HEK293 (cell line): ENCODE measurements around the gene PTPRO.
A peak's percentile ranks its signal among the peaks of the same experiment; 100 is the strongest.

Experiments
- EGR2 ChIP-seq: fragments of 450-650 bp; formaldehyde crosslinking; IDR thresholded peaks from 2 replicates; pipeline ENCODE4 v1.5.1; 2016; ENCODE audit warnings: low read depth, missing biosample characterization, missing genetic modification characterization
- FEZF1 ChIP-seq: fragments of 450-650 bp; formaldehyde crosslinking; IDR thresholded peaks from 2 replicates; pipeline ENCODE4 v1.5.1; 2016; ENCODE audit warnings: missing biosample characterization, missing genetic modification characterization
- HOXD13 ChIP-seq: sonication (generic); formaldehyde crosslinking; IDR thresholded peaks from 2 replicates; pipeline ENCODE4 v1.8.0; 2022; ENCODE audit warnings: missing genetic modification reagents, borderline replicate concordance
- KLF1 ChIP-seq: fragments of 450-650 bp; formaldehyde crosslinking; IDR thresholded peaks from 2 replicates; pipeline ENCODE4 v1.5.1; 2016; ENCODE audit warnings: missing biosample characterization, missing genetic modification characterization
- MYNN ChIP-seq: fragments of 450-650 bp; formaldehyde crosslinking; IDR thresholded peaks from 2 replicates; pipeline ENCODE4 v1.5.1; 2016; ENCODE audit warnings: missing biosample characterization, missing genetic modification characterization, borderline replicate concordance
- PBX3 ChIP-seq: sonication (generic); formaldehyde crosslinking; IDR thresholded peaks from 2 replicates; pipeline ENCODE4 v1.8.1; 2022; ENCODE audit warnings: mild to moderate bottlenecking, moderate library complexity, missing genetic modification reagents
- PRDM6 ChIP-seq: fragments of 450-650 bp; formaldehyde crosslinking; IDR thresholded peaks from 2 replicates; pipeline ENCODE4 v1.5.1; 2017; ENCODE audit warnings: missing biosample characterization, missing genetic modification characterization
- SCRT1 ChIP-seq: fragments of 450-650 bp; formaldehyde crosslinking; IDR thresholded peaks from 2 replicates; pipeline ENCODE4 v1.5.1; 2016; ENCODE audit warnings: missing biosample characterization, missing genetic modification characterization, borderline replicate concordance
- SP2 ChIP-seq: fragments of 450-650 bp; formaldehyde crosslinking; IDR thresholded peaks from 2 replicates; pipeline ENCODE4 v1.5.1; 2016; ENCODE audit warnings: missing biosample characterization, missing genetic modification characterization
- SP7 ChIP-seq: fragments of 450-650 bp; formaldehyde crosslinking; IDR thresholded peaks from 2 replicates; pipeline ENCODE4 v1.5.1; 2016; ENCODE audit warnings: missing biosample characterization, missing genetic modification characterization
- YY1 ChIP-seq: fragments of 450-650 bp; formaldehyde crosslinking; IDR thresholded peaks from 2 replicates; pipeline ENCODE4 v1.5.1; 2018; ENCODE audit warnings: missing biosample characterization, missing genetic modification characterization
- ZBTB1 ChIP-seq: fragments of 450-650 bp; formaldehyde crosslinking; IDR thresholded peaks from 2 replicates; pipeline ENCODE4 v1.5.1; 2016; ENCODE audit warnings: missing biosample characterization, missing genetic modification characterization
- ZBTB17 ChIP-seq: fragments of 450-650 bp; formaldehyde crosslinking; IDR thresholded peaks from 2 replicates; pipeline ENCODE4 v1.5.1; 2016; ENCODE audit warnings: missing biosample characterization, missing genetic modification characterization
- ZFP37 ChIP-seq: fragments of 450-650 bp; formaldehyde crosslinking; IDR thresholded peaks from 2 replicates; pipeline ENCODE4 v1.5.1; 2016; ENCODE audit warnings: missing biosample characterization, missing genetic modification characterization
- ZNF114 ChIP-seq: fragments of 450-650 bp; formaldehyde crosslinking; IDR thresholded peaks from 2 replicates; pipeline ENCODE4 v1.5.0; 2017; ENCODE audit warnings: missing biosample characterization, missing genetic modification characterization
- ZNF274 ChIP-seq, 2 experiments: fragments of 200-500 bp in 1 of 2; fragments of 450-650 bp in 1 of 2; sonication (Bioruptor generic) in 1 of 2; formaldehyde crosslinking in 1 of 2; IDR thresholded peaks; 2 replicates each; pipeline versions ENCODE4 v1.5.1 to v1.6.1; 2014 to 2016; ENCODE audit warnings: borderline replicate concordance in 1 of 2, inconsistent platforms in 1 of 2, low read length in 1 of 2, missing biosample characterization in 1 of 2, missing genetic modification characterization in 1 of 2
- ZNF280C ChIP-seq: fragments of 450-650 bp; formaldehyde crosslinking; IDR thresholded peaks from 2 replicates; pipeline ENCODE4 v1.5.1; 2016; ENCODE audit warnings: missing biosample characterization, missing genetic modification characterization
- ZNF335 ChIP-seq: fragments of 450-650 bp; formaldehyde crosslinking; conservative IDR thresholded peaks from 2 replicates; pipeline ENCODE4 v1.5.1; 2016; ENCODE audit warnings: missing biosample characterization, missing genetic modification characterization
- ZNF350 ChIP-seq: fragments of 450-650 bp; formaldehyde crosslinking; IDR thresholded peaks from 2 replicates; pipeline ENCODE4 v1.5.0; 2017; ENCODE audit warnings: missing biosample characterization, mild to moderate bottlenecking, missing genetic modification characterization
- ZNF366 ChIP-seq: fragments of 450-650 bp; formaldehyde crosslinking; conservative IDR thresholded peaks from 2 replicates; pipeline ENCODE4 v1.5.1; 2016; ENCODE audit warnings: missing biosample characterization, missing genetic modification characterization
- ZNF394 ChIP-seq: fragments of 450-650 bp; formaldehyde crosslinking; IDR thresholded peaks from 2 replicates; pipeline ENCODE4 v1.5.1; 2016; ENCODE audit warnings: missing biosample characterization, missing genetic modification characterization, mild to moderate bottlenecking, moderate library complexity, borderline replicate concordance
- ZNF449 ChIP-seq: fragments of 450-650 bp; formaldehyde crosslinking; IDR thresholded peaks from 2 replicates; pipeline ENCODE4 v1.5.1; 2017; ENCODE audit warnings: missing biosample characterization, mild to moderate bottlenecking, missing genetic modification characterization, moderate library complexity
- ZNF48 ChIP-seq: fragments of 450-650 bp; formaldehyde crosslinking; IDR thresholded peaks from 2 replicates; pipeline ENCODE4 v1.5.1; 2016; ENCODE audit warnings: missing biosample characterization, missing genetic modification characterization
- ZNF488 ChIP-seq: fragments of 450-650 bp; formaldehyde crosslinking; IDR thresholded peaks from 2 replicates; pipeline ENCODE4 v1.5.1; 2016; ENCODE audit warnings: missing biosample characterization, missing genetic modification characterization
- ZNF514 ChIP-seq: fragments of 450-650 bp; formaldehyde crosslinking; IDR thresholded peaks from 2 replicates; pipeline ENCODE4 v1.5.1; 2016; ENCODE audit warnings: missing biosample characterization, missing genetic modification characterization
- ZNF530 ChIP-seq: fragments of 450-650 bp; formaldehyde crosslinking; IDR thresholded peaks from 2 replicates; pipeline ENCODE4 v1.5.1; 2016; ENCODE audit warnings: low read depth, missing biosample characterization, missing genetic modification characterization
- ZNF600 ChIP-seq: fragments of 450-650 bp; formaldehyde crosslinking; IDR thresholded peaks from 2 replicates; pipeline ENCODE4 v1.5.1; 2016; ENCODE audit warnings: missing biosample characterization, missing genetic modification characterization
- ZNF629 ChIP-seq: fragments of 450-650 bp; formaldehyde crosslinking; IDR thresholded peaks from 2 replicates; pipeline ENCODE4 v1.5.1; 2017; ENCODE audit warnings: missing biosample characterization, missing genetic modification characterization
- ZNF670 ChIP-seq: fragments of 450-650 bp; formaldehyde crosslinking; IDR thresholded peaks from 2 replicates; pipeline ENCODE4 v1.5.1; 2016; ENCODE audit warnings: missing biosample characterization, missing genetic modification characterization, low read depth
- ZNF701 ChIP-seq: fragments of 450-650 bp; formaldehyde crosslinking; IDR thresholded peaks from 2 replicates; pipeline ENCODE4 v1.5.1; 2016; ENCODE audit warnings: missing biosample characterization, missing genetic modification characterization
- ZNF776 ChIP-seq: fragments of 450-650 bp; formaldehyde crosslinking; IDR thresholded peaks from 2 replicates; pipeline ENCODE4 v1.5.0; 2017; ENCODE audit warnings: missing biosample characterization, missing genetic modification characterization, borderline replicate concordance
- ZNF792 ChIP-seq: fragments of 450-650 bp; formaldehyde crosslinking; IDR thresholded peaks from 2 replicates; pipeline ENCODE4 v1.5.1; 2016; ENCODE audit warnings: missing biosample characterization, missing genetic modification characterization
- ZSCAN16 ChIP-seq: fragments of 450-650 bp; formaldehyde crosslinking; IDR thresholded peaks from 2 replicates; pipeline ENCODE4 v1.5.1; 2016; ENCODE audit warnings: missing biosample characterization, missing genetic modification characterization
- ZXDB ChIP-seq: fragments of 450-650 bp; formaldehyde crosslinking; IDR thresholded peaks from 2 replicates; pipeline ENCODE4 v1.5.1; 2016; ENCODE audit warnings: missing biosample characterization, missing genetic modification characterization

The PTPRO gene

GRCh38 chr12:15590180-15590826, 268.0 kb downstream of the PTPRO start (continued):
- TF ChIP-seq SCRT1 (no peak), ZBTB1 (tag by site-specific recombination) (no peak), ZSCAN16 (tag by site-specific recombination) (no peak), ZNF394 (tag by site-specific recombination) (no peak), ZBTB17 (peak; percentile 75; the same call in 1 of the 2 replicates), ZNF701 (no peak), ZNF670 (tag by site-specific recombination) (no peak), SP7 (tag by site-specific recombination) (peak; percentile 45; the same call in 1 of the 2 replicates), ZNF274 (IDR thresholded peaks at IDR 0.05; ENCODE audit: low read length) (no peak), ZNF274 (tag by site-specific recombination; IDR thresholded peaks at IDR 0.05; ENCODE audit: borderline replicate concordance) (no peak), ZXDB (tag by site-specific recombination) (0 out of 2 replicates have a peak, but pooled peaks have one; percentile 35), ZNF629 (tag by site-specific recombination) (0 out of 2 replicates have a peak, but pooled peaks have one; percentile 39), ZNF488 (tag by site-specific recombination) (no peak), FEZF1 (tag by site-specific recombination) (no peak), ZFP37 (tag by site-specific recombination) (no peak), ZNF530 (no peak), KLF1 (tag by site-specific recombination) (no peak), ZNF114 (no peak), PBX3 (CRISPR knock-in tag) (no peak), ZNF600 (tag by site-specific recombination) (peak; percentile 36; the same call in 1 of the 2 replicates), ZNF366 (tag by site-specific recombination) (peak; percentile 53; the same call in 1 of the 2 replicates), ZNF48 (tag by site-specific recombination) (no peak), YY1 (tag by site-specific recombination) (peak; percentile 90), SP2 (tag by site-specific recombination) (no peak), ZNF350 (tag by site-specific recombination) (no peak), ZNF792 (tag by site-specific recombination) (no peak), EGR2 (peak; percentile 73), ZNF776 (no peak), MYNN (tag by site-specific recombination) (no peak), ZNF280C (tag by site-specific recombination) (no peak), ZNF335 (tag by site-specific recombination) (peak; percentile 62), PRDM6 (tag by site-specific recombination) (no peak), ZNF514 (tag by site-specific recombination) (no peak), HOXD13 (CRISPR knock-in tag) (no peak), ZNF449 (tag by site-specific recombination) (no peak)
